H9 (cell line): Measurements from ENCODE around the gene MRPL53. TPM values are rescaled to one million over a fixed set of nuclear protein-coding genes. Genes with fewer than 3 reads are reported as not detected.

Experiments
- DNase-seq: peaks from one replicate; pipeline ENCODE4 v3.0.0-alpha.2; 2017
- H2AFZ ChIP-seq: one replicate; pipeline ENCODE4 v1.6.1; 2013; ENCODE audit warnings: mild to moderate bottlenecking, low read length, control low read depth, moderate library complexity
- H2AK5ac ChIP-seq: 2 replicates; pipeline ENCODE4 v1.6.1; 2013; ENCODE audit warnings: low read length, control low read depth, mixed read lengths; ENCODE audit not compliant: insufficient read length
- H2BK120ac ChIP-seq: one replicate; pipeline ENCODE4 v1.6.1; 2013; ENCODE audit warnings: low read depth, mild to moderate bottlenecking, low read length, control low read depth, inconsistent platforms; ENCODE audit not compliant: poor library complexity, severe bottlenecking
- H2BK12ac ChIP-seq: 2 replicates; pipeline ENCODE4 v1.6.1; 2013; ENCODE audit warnings: low read length, control low read depth, mixed read lengths, low read depth; ENCODE audit not compliant: insufficient read length
- H2BK15ac ChIP-seq: 2 replicates; pipeline ENCODE4 v1.6.1; 2013; ENCODE audit warnings: low read depth, low read length, control low read depth
- H2BK20ac ChIP-seq: one replicate; pipeline ENCODE4 v1.6.1; 2013; ENCODE audit warnings: low read depth, mild to moderate bottlenecking, low read length, control low read depth, inconsistent platforms; ENCODE audit not compliant: poor library complexity, severe bottlenecking
- H2BK5ac ChIP-seq: 2 replicates; pipeline ENCODE4 v1.6.1; 2013; ENCODE audit warnings: low read length, control low read depth, mixed read lengths; ENCODE audit not compliant: insufficient read length
- H3K14ac ChIP-seq: 2 replicates; pipeline ENCODE4 v1.6.1; 2013; ENCODE audit warnings: low read length, control low read depth; ENCODE audit not compliant: insufficient read depth
- H3K18ac ChIP-seq: 2 replicates; pipeline ENCODE4 v1.6.1; 2013; ENCODE audit warnings: low read depth, mild to moderate bottlenecking, mixed read lengths, low read length, control low read depth; ENCODE audit not compliant: insufficient read length
- H3K23ac ChIP-seq: 2 replicates; pipeline ENCODE4 v1.6.1; 2013; ENCODE audit warnings: low read length, control low read depth, mixed read lengths, low read depth; ENCODE audit not compliant: insufficient read length
- H3K23me2 ChIP-seq: 2 replicates; pipeline ENCODE4 v1.6.1; 2013; ENCODE audit warnings: low read depth, mild to moderate bottlenecking, mixed read lengths, low read length, control low read depth; ENCODE audit not compliant: insufficient read length, poor library complexity, severe bottlenecking
- H3K27ac ChIP-seq: 2 replicates; pipeline ENCODE4 v1.5.1; 2013; ENCODE audit warnings: low read length, control low read depth, mixed read lengths, low read depth; ENCODE audit not compliant: insufficient read length
- H3K27me3 ChIP-seq: 2 replicates; pipeline ENCODE4 v1.6.1; 2013; ENCODE audit warnings: low read length, control low read depth, inconsistent platforms; ENCODE audit not compliant: insufficient read depth
- H3K4ac ChIP-seq: 2 replicates; pipeline ENCODE4 v1.6.1; 2013; ENCODE audit warnings: low read depth, mild to moderate bottlenecking, control low read depth, inconsistent platforms, low read length, moderate library complexity
- H3K4me1 ChIP-seq: 2 replicates; pipeline ENCODE4 v1.6.1; 2013; ENCODE audit warnings: low read length, control low read depth, inconsistent platforms; ENCODE audit not compliant: insufficient read depth
- H3K4me2 ChIP-seq: 2 replicates; pipeline ENCODE4 v1.6.1; 2013; ENCODE audit warnings: low read length, control low read depth, mixed read lengths; ENCODE audit not compliant: insufficient read length, insufficient read depth
- H3K56ac ChIP-seq: 2 replicates; pipeline ENCODE4 v1.6.1; 2013; ENCODE audit warnings: low read depth, mild to moderate bottlenecking, mixed read lengths, low read length, control low read depth; ENCODE audit not compliant: insufficient read length
- H3K79me1 ChIP-seq: 2 replicates; pipeline ENCODE4 v1.6.1; 2013; ENCODE audit warnings: low read depth, mild to moderate bottlenecking, moderate library complexity, low read length, control low read depth, inconsistent platforms; ENCODE audit not compliant: insufficient read depth, poor library complexity, severe bottlenecking
- H3K79me2 ChIP-seq: 2 replicates; pipeline ENCODE4 v1.6.1; 2013; ENCODE audit warnings: low read length, control low read depth, inconsistent platforms; ENCODE audit not compliant: insufficient read depth
- H3K9ac ChIP-seq: 2 replicates; pipeline ENCODE4 v1.6.1; 2013; ENCODE audit warnings: low read length, control low read depth, mixed read lengths; ENCODE audit not compliant: insufficient read length; ENCODE audit errors: extremely low read depth
- H3K9me3 ChIP-seq: one replicate; pipeline ENCODE4 v1.6.1; 2013; ENCODE audit warnings: low read depth, low read length, inconsistent platforms; ENCODE audit not compliant: control insufficient read depth
- H3T11ph ChIP-seq: one replicate; pipeline ENCODE4 v1.6.1; 2013; ENCODE audit warnings: mild to moderate bottlenecking, low read length, control low read depth, inconsistent platforms
- H4K20me1 ChIP-seq: one replicate; pipeline ENCODE4 v1.6.1; 2013; ENCODE audit not compliant: control insufficient read depth, insufficient read length, insufficient read depth
- H4K5ac ChIP-seq: 2 replicates; pipeline ENCODE4 v1.6.1; 2013; ENCODE audit warnings: low read depth, mild to moderate bottlenecking, mixed read lengths, low read length, control low read depth; ENCODE audit not compliant: insufficient read length
- H4K8ac ChIP-seq: replicated peaks from 2 replicates; pipeline ENCODE4 v1.6.1; 2013; ENCODE audit warnings: low read length, control low read depth, mixed read lengths, low read depth; ENCODE audit not compliant: insufficient read length
- H4K91ac ChIP-seq: 2 replicates; pipeline ENCODE4 v1.6.1; 2013; ENCODE audit warnings: low read depth, mild to moderate bottlenecking, moderate library complexity, mixed read lengths, low read length, control low read depth; ENCODE audit not compliant: insufficient read length
- H3K27ac Mint-ChIP-seq, 3 experiments: 2 replicates in 2 of 3; 3 replicates in 1 of 3; pipeline ENCODE4 v1.8.0; 2020 to 2021; ENCODE audit warnings: mixed read lengths in 3 of 3, mild to moderate bottlenecking in 1 of 3, moderate library complexity in 1 of 3
- H3K27me3 Mint-ChIP-seq: 2 replicates; pipeline ENCODE4 v1.8.0; 2021; ENCODE audit warnings: low read depth, mild to moderate bottlenecking, moderate library complexity, mixed read lengths
- H3K36me3 Mint-ChIP-seq, 3 experiments: 2 replicates in 2 of 3; 3 replicates in 1 of 3; pipeline ENCODE4 v1.8.0; 2020 to 2021; ENCODE audit warnings: low read depth in 3 of 3, mixed read lengths in 3 of 3; ENCODE audit not compliant: insufficient read depth in 1 of 3
- H3K4me1 Mint-ChIP-seq, 2 experiments: 2 replicates each; pipeline ENCODE4 v1.8.0; 2020; ENCODE audit warnings: mixed read lengths in 2 of 2
- H3K4me3 Mint-ChIP-seq, 2 experiments: 2 replicates in 1 of 2; 3 replicates in 1 of 2; pipeline ENCODE4 v1.8.0; 2020 to 2021; ENCODE audit warnings: mild to moderate bottlenecking in 2 of 2, mixed read lengths in 2 of 2, moderate library complexity in 1 of 2
- H3K9me3 Mint-ChIP-seq, 2 experiments: 2 replicates in 1 of 2; 3 replicates in 1 of 2; pipeline ENCODE4 v1.8.0; 2020; ENCODE audit warnings: mild to moderate bottlenecking in 2 of 2, mixed read lengths in 2 of 2, moderate library complexity in 1 of 2
- CTCF ChIP-seq: fragments of 200-600 bp; sonication (generic); conservative IDR thresholded peaks from 3 replicates; pipeline ENCODE4 v1.8.0; 2021; ENCODE audit warnings: antibody characterized with exemption, mild to moderate bottlenecking
- WGBS: extraction: QIAGEN DNeasy Blood & Tissue Kit; methylation state at CpG from one replicate; pipeline ENCODE4 v1.1.7; 2013; ENCODE audit warnings: missing lambda C conversion rate, low lambda C conversion rate, mixed read lengths; ENCODE audit not compliant: insufficient read length; ENCODE audit errors: extremely low coverage; 5-methylcytosine and 5-hydroxymethylcytosine counted together
- total RNA-seq: library from RNA; stranded (reverse); gene quantifications from 2 replicates; pipeline ENCODE4 v1.2.1, GENCODE V29; 2021

MRPL53 gene
- total RNA-seq, 1 experiment from 2014 or later, result 59.5 TPM

DNA sequence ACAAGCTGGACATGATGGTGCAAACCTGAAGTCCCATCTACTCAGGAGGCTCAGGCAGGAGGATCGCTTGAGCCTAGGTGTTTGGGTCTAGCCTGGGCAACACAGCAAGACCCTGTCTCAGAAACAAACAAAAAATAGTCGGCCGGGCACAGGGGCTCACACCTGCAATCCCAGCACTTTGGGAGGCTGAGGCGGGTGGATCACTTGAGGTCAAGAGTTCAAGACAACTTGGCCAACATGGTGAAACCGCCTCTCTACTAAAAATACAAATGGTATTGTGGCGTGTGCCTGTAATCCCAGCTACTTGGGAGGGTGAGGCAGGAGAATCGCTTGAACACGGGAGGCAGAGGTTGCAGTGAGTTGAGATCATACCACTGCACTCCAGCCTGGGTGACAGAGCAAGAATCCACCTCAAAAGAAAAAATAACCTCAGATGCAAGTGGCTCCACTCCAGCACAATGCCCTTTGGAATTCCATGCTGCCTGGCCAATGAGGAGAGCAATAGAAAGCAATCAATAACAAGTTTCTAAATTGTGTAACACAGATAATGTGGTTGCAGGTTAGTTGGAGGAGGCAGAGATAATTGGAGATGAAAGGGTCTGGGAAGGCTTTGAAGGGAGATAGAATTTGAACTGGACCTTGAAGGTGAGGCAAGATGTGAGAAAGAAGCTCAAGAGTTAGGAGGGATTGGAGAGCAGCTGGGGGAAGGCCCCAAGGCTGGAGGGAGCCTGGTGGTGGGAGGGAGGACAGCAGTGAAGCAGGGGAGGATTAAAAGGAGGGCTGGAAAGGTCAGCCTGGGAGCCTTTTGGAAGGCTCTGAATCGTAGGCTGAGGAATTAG lies 16.4 kb upstream of the MRPL53 start:
- H2BK15ac ChIP-seq, result no peak overlapping the region
- no peak overlapping the region for H4K91ac ChIP-seq
- no peak overlapping the region for H2BK20ac ChIP-seq
- no peak overlapping the region for H3T11ph ChIP-seq
- H3K27me3 ChIP-seq, result no peaks in the 10 kb centered on the region
- H4K20me1 ChIP-seq, result no peaks in the 10 kb centered on the region
- no peaks in the 10 kb centered on the region for H3K23me2 ChIP-seq
- no peak overlapping the region for H2AK5ac ChIP-seq
- H3K79me1 ChIP-seq, result no peaks in the 10 kb centered on the region
- Mint-ChIP-seq H3K4me1 (no peaks in the 10 kb centered on the region), H3K27ac (no peak overlapping the region), H3K4me3 (no peak overlapping the region), H3K36me3 (peaks cover 24 to 64% (median 59%) of the 10 kb centered on the region in 3 experiments), H3K27me3 (no peaks in the 10 kb centered on the region; the same call in 1 of the 2 replicates), H3K9me3 (no peaks in the 10 kb centered on the region)
- no peak overlapping the region for H2BK120ac ChIP-seq
- H3K18ac ChIP-seq, result no peak overlapping the region
- H3K4ac ChIP-seq, result no peak overlapping the region
- H3K79me2 ChIP-seq, result no peaks in the 10 kb centered on the region
- WGBS, result no CpG with 5 or more reads among the region's 9 CpGs
- no peak overlapping the region for H3K56ac ChIP-seq
- no peak overlapping the region for H3K4me2 ChIP-seq
- no peak overlapping the region for H4K8ac ChIP-seq
- no peak overlapping the region for H2AFZ ChIP-seq
- no peak for TF ChIP-seq CTCF
- no peak overlapping the region for H3K23ac ChIP-seq
- no peak overlapping the region for H3K14ac ChIP-seq
- DNase-seq, result no peak
- no peak overlapping the region for H4K5ac ChIP-seq
- H3K9ac ChIP-seq, result no peak overlapping the region
- H3K4me1 ChIP-seq, result no peaks in the 10 kb centered on the region
- H2BK5ac ChIP-seq, result no peak overlapping the region
- no peak overlapping the region for H3K27ac ChIP-seq
- H3K9me3 ChIP-seq, result no peaks in the 10 kb centered on the region
- no peak overlapping the region for H2BK12ac ChIP-seq
